Neural progenitor cell (in vitro differentiated cells): Measurements from ENCODE around the gene CD101.

ENCODE experiments used
- EZH2 ChIP-seq: fragments of 200-600 bp; sonication (generic); IDR thresholded peaks from 2 replicates; pipeline ENCODE4 v1.6.1; 2017; ENCODE audit warnings: antibody characterized with exemption, mild to moderate bottlenecking, moderate library complexity
- TF ChIP-seq, protein P1 (sequence below): fragments of 200-600 bp; sonication (generic); IDR thresholded peaks from 2 replicates; pipeline ENCODE4 v1.5.1; 2017; ENCODE audit warnings: antibody characterized with exemption, mild to moderate bottlenecking

DNA sequence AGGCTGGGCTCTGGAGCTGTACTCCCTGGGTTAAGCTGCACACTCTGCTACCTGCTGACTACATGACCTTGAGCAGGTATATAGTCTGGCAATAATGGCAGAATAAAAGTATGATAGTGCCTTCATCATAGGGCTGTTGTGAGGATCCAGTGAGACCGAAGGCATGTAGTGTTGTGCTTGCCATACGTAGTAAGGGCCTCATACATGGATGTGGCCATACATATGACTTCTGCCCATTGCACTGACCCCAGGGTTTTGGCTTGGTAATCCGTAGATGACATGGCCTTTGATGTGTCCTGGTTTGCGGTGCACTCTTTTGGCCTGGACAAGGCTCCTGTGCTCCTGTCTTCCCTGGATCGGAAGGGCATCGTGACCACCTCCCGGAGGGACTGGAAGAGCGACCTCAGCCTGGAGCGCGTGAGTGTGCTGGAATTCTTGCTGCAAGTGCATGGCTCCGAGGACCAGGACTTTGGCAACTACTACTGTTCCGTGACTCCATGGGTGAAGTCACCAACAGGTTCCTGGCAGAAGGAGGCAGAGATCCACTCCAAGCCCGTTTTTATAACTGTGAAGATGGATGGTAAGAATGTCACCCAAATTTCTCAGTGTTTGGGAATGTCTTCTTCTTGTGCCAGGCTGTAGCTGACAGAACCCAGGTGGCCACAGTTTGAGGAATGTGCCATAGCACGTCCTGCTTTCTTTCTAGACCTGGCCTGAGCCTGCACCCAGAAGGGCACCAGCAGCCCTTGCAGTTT is 17.0 kb upstream of the CD101 start:
- TF ChIP-seq, protein P1, sequence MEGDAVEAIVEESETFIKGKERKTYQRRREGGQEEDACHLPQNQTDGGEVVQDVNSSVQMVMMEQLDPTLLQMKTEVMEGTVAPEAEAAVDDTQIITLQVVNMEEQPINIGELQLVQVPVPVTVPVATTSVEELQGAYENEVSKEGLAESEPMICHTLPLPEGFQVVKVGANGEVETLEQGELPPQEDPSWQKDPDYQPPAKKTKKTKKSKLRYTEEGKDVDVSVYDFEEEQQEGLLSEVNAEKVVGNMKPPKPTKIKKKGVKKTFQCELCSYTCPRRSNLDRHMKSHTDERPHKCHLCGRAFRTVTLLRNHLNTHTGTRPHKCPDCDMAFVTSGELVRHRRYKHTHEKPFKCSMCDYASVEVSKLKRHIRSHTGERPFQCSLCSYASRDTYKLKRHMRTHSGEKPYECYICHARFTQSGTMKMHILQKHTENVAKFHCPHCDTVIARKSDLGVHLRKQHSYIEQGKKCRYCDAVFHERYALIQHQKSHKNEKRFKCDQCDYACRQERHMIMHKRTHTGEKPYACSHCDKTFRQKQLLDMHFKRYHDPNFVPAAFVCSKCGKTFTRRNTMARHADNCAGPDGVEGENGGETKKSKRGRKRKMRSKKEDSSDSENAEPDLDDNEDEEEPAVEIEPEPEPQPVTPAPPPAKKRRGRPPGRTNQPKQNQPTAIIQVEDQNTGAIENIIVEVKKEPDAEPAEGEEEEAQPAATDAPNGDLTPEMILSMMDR: no peak
- no peak for TF ChIP-seq EZH2
